Loucy (cell line): ENCODE data around the gene MAFF.

ENCODE experiments used
- CTCF ChIP-seq: fragments of 200-600 bp; sonication (generic); conservative IDR thresholded peaks from 2 replicates; pipeline ENCODE4 v1.5.1; 2014; ENCODE audit warnings: mild to moderate bottlenecking, antibody characterized with exemption, low read length
- EZH2phosphoT487 ChIP-seq: fragments of 200-600 bp; IDR thresholded peaks from 2 replicates; pipeline ENCODE4 v1.6.1; 2018; ENCODE audit warnings: antibody characterized with exemption, mild to moderate bottlenecking, moderate library complexity, borderline replicate concordance

- TF ChIP-seq CTCF (no peak), EZH2phosphoT487 (no peak)
These were observed 3.7 kb downstream of the MAFF start for GRCh38 chr22:38205261-38206128.
